Globus pallidus (tissue), 1 donor: ENCODE results near the gene ABR.
"Not testable (repeated sequence)": the region's sequence is repeated elsewhere in the genome, so short reads cannot be mapped to it uniquely, and the experiment has no call there.

Experiments used
- DNase-seq: peaks from one replicate; pipeline ENCODE4 v3.0.0-alpha.2; 2015; ENCODE audit warnings: low spot score

Gene ABR

DNA sequence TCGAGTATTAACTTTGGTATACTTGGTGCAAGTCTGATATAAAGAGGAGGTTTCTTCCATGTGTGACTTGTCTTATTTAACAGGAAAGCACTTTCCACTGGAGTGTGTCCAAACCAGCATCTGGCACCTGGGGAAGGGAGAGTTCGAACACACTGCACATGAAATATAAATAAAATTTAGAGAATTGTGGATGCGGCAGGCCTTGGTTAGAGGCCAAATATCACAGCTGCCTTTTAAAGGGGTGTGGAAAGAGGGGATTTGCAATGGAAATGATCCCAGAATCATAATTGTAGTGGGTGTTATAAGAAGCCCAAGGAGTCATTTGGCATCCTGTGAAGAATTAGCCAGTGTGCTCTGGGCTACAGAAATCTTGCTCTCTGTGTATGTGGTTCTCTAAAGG is 195.9 kb downstream of the ABR start:
- DNase-seq, result no peak

DNA sequence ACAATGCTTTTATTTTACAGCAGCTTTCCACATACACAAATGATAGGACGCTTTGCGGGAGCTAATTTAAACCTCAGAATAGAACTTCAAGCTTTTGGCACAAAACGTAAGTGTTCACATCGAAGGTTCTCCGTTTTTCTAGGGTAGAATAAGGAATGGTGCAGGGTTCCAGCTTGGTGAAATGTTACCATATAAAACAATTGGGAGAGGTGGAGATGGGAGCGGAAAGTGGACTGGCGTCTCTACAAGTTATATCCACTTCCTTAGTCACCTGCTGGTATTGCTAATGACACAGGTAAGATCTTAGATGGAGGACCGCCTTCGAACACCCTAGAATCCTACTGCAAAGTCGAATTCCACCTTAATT is 198.5 kb downstream of the ABR start:
- no peak for DNase-seq

DNA sequence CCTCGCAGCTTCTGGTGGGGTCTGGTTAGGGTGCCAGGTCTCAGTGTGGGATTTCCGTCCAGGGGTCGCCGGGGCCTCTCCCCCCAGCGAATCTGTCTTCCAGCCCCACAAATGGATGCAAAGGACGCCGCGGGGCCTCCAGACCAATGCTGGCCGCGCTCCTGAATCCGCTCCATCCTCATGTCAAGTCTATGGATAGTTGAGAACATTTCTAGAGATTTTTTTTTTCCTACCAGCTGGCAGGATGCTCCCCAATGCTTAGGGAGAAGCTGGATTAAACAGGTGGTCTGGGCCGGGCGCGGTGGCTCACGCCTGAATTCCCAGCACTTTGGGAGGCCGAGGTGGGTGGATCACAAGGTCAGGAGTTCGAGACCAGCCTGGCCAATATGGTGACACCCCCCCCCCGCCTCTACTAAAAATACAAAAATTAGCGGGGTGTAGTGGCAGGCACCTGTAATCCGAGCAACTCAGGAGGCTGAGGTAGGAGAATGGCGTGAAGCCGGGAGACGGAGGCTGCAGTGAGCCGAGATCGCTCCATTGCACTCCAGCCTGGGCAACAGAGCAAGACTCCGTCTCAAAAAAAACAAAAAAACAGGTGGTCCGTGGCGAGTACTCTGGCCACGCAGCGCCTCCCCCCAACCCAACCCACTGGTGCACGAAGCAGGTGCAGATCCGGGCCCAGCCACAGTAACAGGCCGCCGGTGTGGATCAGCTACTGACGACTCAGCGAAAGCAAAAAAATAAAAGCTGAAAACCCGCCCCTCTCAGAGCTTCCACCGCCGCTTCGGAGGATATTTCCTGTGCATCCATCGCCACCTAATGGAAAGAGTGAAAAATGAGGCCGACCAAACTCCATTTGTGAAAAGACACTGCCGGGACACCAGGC is 199.1 kb downstream of the ABR start:
- DNase-seq, result peak; percentile 80

DNA sequence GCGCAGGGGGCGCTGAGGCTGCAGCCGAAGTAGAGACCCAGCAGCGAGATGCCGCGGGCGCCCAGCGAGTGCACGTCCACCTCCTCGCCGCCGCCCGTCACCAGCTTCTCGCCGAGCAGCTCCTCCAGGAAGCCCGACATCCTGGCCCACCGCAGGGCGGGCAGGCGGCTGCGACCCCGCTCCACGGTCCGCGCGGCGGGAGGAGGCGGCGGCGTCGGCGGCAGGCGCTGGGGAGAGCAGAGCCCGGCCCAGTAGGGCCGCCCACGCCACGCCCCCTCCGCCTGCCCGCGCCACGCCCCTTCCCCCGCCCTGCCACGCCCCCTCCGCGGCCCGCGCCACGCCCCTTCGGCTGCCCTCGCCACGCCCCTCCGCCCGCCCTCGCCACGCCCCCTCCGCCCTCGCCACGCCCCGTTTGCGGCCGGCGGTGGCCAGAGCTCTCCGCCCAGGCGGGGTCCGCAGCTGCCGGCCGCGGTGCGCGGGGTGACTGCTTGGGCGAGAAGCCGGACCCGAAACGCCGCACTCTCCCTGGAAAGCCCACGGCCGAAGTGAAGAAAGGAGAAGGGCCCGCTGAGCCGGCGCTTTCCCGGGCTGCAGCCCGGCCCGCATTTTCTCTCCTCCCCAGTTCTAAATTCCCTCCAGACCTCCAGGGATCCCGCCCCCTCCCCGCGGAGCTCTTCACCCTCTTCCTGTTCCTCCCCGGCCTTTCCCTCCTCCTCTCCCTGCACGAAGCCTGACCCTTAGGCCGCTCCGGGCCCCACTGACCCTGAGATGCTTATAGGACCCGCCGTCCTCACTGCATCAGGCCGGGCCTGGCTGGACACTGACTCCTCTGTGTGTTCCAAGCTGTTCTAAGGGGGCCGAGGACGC is 200.0 kb downstream of the ABR start, which contains the start of gene NXN:
NXN (minus strand) TSS at position 238 of the 867 bp plus-strand sequence.
- peak; percentile 79 for DNase-seq

DNA sequence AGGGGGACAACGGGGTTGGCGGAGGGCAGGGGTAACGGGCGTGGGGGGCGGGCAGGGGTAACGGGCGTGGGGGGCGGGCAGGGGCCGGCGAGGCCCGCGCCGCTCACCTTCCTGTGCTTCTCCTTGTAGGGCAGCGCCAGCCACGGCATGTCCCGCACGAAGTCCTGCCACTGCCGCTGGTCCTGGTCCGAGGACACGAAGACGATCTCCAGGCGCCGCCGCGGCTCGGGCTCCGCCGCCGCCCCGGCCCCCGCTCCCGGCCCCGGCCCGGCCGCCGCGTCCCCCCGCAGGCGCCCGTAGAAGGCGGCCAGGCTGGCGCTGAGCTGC is 200.6 kb downstream of the ABR start:
- DNase-seq, result no peak

DNA sequence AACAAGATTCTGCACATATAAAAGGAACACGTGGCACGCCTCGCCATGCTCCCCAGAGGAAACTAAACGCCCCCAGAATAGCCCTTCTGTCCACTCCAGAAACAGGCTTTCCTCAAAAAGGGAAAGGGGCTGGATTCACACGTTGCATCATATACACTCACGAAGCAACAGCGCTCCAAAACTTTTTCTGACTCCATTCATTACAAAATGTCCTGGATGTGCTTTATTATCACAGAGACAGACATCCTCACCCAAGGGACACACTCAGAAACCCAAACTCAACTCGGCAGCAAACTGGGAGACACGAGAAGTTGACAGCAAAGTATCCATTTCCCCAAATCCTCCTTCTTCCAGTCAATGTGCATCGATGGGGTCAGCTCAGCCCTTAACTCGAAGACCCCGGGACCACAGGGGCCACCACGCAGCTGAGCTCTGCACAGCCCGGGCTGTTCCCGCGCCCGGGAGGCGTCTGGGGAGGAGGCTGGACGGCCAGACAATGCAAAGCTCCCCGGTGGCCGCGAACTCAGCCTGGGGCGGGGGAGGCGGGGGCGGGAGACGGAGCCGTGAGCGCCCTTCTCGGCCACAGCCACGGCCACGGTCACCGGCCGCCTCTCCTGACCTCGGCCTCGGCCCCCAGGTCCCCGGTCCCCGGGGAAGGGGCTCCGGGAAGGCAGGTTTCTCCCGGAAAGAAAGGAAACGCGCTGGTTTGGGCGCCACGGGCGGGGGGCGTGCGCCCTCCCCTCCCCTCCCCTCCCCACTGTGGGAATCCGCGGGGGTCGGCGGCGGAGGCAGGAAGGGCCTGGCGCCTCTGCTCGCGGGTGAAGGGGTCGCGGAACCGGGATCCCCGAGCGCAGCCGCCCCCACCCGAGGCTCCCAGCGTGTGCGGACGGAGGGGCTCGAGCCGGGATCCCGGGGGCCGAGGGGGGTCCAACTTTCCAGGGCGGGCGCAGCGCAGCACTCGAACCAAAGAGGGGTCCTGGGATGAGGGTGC is 201.4 kb downstream of the ABR start:
- DNase-seq, result no peak

DNA sequence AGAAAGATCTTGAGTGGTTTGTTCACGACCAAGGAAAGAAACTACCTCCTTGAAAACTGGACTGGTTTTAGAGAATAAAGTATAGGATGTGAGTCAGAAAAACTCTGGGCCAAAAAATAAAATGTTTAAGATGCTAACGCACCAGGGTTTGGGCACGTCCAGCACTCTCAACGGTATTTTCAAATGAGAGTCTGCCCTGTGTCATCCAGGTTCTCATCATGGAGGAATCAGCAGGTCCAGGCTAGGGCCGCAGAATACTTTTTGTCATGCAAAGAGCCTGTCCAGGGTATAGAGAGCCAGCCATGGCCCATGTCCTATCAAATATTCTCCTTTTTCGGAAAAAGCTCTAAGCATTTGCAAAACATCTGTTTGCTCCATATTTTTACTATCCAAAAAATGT is 202.6 kb downstream of the ABR start:
- DNase-seq, result no peak

DNA sequence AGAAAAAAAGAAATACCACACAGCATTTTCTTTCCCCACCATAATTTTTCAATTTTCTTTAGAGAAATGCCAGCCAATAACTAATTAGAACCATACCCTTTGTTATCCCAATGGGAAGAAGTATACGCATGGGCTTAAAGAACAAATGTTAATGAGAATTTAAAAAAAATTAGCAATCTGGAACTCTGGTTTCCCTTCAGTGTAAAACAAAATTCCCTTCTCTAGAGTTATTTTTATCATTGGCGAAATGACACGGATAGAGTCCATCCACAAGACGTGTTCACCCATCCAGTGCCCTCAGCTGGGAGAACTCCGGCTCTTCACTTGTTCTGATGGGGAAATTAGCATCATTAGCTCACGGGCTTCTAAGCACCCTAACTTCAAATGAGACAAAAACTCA is 203.5 kb downstream of the ABR start:
- DNase-seq, result no peak

DNA sequence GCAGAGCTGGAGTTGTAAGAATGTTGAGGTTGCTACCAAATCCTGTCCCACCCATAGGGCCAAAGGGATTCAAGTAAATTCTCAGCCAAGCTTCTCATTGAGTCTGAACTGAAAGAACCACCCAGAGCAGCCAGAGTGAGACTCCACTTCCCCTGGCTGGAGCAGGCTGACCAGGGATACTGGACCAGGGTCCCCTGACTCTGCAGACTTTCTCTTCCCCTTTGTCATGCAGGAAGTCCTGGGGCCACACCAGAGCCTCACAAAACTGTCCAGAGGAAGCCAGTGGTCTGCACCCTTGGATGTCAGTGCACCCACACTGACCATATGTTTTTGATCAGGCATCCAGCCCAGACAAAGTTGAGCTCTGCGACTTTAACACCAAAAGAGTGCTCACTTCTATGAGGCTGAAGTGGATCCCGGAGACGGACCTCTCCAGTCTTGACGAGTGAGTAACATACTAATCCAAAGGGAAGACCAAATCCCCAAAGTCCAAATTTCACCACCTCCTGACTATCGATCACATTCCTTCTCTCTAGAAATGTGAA is 204.3 kb downstream of the ABR start:
- peak; percentile 47 for DNase-seq

DNA sequence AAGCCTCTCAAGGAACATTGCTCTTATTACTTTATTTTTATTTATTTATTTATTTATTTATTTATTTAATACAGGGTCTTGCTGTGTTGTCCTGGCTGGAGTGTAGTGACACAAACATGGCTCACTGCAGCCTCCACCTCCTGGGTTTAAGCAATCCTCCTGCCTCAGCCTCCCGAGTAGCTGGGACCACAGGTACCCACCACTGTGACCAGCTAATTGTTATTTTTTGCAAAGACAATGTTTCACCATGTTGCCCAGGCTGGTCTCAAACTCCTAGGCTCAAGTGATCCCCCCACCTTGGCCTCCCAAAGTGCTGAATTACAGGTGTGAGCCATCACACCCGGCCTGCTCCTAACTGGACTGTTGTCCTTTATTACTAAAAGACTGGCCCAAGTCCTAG is 205.0 kb downstream of the ABR start:
- DNase-seq, result not testable (repeated sequence)

DNA sequence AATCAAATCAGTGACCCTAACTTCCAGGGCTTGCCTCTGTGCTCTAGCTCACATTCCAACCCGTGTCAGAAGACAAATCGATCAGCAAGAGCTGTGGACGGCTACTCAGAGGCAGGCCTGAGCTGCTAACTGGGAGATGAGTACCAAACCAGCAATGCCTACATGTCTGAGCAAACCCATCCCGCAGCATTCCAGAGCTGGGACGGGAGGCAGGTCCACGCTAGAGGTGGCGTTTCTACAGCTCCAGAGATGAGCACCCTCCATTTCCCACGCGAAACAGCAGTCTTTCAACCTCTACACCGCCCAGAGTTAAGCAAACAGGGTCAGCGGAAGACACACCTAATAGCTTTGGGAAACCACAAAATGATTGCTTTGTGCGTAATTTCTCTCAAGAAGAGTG is 206.7 kb downstream of the ABR start:
- DNase-seq, result no peak

DNA sequence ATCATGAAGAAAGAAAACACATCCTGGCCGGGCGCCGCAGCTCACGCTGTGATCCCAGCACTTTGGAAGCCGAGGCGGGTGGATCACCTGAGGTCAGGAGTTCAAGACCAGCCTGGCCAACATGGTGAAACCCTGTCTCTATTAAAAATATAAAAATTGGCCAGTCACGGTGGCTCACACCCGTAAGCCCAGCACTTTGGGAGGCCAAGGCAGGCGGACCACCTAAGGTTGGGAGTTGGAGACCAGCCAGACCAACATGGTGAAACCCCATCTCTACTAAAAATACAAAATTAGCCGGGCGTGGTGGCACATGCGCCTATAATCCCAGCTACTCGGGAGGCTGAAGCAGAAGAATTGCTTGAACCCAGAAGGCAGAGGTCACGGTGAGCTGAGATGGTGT is 207.9 kb downstream of the ABR start:
- not testable (repeated sequence) for DNase-seq

DNA sequence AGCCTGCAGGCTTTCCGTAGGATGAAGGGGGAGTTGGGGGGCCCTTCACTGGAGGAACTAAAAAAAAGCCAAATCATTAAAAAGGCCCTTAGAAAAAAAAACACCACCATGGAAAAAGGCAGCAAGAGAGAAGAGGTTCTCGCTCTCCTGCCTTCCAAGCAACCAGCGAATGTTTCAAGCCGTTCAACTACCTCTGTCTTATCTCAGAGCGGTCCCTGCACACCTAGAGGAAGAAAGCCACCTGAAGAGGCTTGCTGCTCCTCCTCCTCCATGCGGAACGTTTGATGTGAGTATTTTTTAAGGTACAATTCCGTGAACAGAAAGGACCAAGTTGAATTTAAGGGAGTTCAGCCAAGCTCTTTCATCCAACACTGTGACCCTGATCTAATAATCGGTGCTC is 209.4 kb downstream of the ABR start:
- DNase-seq, result no peak

DNA sequence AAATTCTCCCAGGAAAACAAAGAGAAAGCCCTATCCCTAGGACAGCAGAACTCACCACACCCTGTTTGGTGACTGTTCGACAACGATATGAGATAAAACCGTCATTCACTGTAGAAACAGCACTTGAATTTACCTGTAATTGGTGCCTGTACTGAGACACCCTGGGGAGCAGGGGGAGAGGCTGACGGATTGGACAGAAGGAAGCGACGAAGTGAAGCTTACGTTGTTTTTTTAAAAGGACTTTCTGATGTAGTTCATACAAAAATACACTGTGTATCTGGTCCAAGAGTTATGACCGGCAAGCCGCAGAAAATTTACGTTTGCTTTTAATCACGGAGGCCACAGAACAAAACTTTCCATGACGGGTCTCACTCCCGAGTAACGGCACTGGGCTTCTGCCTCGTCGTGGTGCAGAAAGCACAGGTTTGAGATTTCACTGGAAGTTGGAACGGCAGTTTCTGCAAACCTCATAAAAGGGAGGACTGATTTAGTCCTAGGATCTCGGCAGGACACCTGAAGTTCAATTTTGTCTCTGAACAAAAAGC is 209.9 kb downstream of the ABR start:
- DNase-seq, result no peak

DNA sequence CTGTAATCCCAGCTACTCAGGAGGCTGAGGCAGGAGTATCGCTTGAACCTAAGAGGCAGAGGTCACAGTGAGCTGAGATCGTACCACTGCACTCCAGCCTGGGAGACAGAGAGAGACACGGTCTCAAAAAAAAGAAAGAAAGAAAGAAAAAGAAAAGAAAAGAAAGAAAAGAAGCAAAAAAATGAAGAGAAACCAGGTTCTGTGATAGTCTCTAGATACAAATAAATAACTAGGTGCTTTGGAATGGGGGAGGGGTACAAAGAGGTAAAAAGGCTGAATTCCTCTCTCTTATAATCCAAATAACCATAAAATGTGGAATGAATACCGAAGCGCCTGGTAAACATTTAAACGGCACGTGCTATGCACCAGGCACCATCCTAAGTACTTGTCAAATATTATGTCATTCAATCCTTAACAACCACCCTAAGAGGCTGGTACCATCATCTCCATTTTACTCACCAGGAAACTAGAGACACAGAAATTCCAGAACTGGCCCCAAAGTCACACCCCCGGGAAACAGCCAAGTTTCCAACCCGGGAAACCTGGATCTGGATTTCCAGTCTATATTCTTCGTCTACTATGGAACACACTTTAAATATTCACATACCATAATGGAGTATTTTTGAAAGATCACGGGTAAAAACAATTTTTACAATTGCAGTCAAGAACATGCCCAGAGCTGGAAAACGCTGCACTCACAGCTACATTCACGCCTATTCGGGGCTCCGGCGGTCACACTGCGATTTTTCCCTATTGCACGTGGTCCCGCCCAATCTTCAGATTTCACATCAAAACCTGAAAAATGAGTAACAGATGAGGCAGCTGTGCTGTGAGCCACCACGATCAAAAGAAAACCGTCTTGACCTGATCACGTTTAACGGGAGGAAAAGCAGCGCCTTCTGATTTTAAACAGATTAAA is 210.7 kb downstream of the ABR start:
- DNase-seq, result no peak

DNA sequence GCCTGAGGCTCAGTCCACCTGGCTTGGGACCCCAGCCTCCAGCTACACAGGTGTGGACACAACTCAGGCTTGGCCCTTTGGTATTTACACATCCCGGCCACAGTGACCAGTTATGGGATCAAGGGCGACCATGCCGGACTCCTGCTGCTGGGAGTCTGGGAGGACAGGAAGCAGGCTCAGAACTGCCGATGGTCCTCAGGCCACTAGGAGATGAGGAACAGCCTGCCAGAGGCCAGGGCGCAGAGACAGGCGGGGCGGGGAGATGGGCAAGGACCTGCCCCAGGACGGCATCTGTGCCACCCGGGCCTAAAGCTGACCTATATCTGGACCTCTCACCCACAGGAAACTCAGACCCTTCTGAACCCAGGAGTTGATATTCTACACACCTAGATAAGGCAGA is 212.7 kb downstream of the ABR start:
- no peak for DNase-seq

DNA sequence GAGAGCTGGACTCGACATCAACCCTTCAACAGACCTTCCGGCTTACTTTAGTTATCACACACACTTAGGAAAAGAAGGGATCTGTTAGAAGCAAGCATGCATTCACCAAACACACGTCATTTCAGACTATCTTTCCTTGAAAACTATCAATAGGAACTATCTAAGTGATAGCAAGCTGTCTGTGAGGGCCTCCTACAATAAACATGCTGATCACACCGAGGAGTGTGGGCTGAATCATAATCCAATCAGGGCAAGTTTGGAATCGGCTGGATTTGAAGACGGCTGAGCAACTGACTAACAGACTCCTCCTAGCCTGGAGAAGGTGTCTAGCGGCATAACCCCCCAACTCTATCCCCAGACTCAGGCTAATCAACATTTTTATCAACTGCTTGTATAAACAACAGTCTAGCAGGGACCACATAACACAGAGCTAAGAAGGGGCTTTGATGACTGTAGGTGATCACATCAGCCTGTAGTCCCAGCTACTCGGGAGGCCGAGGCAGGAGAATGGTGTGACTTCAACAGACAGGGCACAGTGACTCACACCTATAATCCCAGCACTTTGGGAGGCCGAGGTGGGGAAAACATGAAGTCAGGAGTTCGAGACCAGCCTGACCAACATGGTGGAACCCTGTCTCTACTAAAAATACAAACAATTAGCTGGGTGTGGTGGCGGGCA is 214.3 kb downstream of the ABR start:
- no peak for DNase-seq

DNA sequence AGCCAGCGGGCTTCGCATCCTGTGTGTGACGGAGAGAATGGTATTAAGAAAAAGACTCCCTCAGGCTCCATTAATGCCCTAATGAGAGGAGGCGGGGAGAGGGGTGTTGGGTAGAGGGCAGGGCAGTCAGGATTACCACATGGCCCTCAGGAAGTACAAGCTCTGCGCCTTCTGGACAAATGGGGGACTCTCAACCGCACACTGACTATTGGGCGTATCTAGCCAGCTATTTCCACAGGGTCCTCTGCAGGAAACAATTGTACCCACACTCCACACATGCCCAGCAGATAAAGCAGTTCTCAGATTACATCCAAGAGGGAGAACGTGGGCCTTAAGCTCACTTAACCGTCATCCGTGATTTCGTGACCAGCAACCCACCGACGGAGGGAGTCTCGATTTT is 214.9 kb downstream of the ABR start:
- no peak for DNase-seq

DNA sequence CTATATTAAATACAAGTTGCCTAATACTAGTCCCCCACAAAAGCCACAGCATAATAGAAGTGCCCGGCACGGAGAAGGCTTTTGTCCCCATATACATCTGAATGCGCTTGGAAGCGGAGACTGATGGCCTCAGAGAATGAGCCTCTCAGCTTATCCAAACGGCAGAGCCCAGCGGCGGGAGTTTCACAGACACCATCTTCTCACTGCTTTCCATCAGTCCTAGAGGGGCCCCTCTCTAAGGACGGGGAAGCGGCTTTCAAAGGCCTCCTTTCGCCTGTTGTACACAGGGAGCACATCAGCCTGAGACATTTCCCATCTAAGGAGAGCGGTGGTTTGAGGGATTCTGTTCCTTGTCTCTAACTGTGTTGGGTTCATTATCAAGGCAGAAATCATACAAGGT is 217.1 kb downstream of the ABR start:
- no peak for DNase-seq

DNA sequence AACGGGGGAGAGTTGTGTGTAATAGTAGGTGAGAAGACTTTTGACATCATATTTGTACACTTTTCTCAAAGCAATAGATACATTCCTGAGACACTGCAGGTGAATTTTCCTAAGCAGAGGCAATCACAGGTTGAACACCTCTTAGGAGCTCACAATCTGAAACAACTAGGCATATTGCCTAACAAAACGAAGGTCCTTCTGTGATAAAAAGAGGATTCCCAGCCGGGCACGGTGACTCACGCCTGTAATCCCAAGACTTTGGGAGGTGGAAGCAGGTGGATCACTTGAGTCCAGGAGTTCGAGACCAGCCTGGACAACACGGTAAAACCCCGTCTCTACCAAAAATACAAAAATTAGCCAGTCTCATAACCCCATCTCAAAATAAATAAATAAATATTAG is 217.6 kb downstream of the ABR start:
- DNase-seq, result no peak
